Measurements from ENCODE around the gene BUB1B.

DNA sequence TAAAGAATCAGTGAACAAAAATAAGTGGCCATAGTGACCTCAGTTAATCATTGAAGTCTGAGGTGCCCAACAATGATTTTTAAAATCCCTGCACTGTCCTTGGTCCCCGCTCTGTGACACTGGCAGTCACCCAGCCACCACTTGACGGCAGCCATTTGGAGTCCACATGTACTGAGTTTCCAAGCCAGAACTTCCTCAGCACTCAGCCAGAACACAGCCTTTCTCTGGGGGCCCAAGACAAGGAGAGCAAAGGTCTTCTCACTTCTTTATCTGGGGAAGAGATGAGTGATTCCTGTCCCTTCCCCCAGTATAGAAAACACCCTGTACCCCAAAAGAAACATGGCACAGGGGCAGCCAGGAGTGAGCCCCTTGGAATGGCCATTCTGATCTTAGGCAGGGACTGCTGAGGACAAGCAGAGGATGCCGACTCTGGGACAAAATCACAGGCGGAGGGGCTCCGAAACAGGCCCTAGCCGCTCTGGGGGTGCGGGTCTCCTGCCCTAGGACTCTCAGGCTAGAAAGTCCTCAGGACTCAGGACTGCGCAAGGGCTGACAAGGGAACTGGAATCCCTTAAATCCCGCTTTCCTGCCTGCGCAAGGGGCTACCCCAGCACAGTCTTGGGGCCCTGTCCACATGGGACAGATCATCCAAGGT, 90.7 kb downstream of the BUB1B start:
- no peak for TF ChIP-seq CTCF (IDR thresholded peaks at IDR 0.05)
- no peak for TF ChIP-seq POLR2A (IDR thresholded peaks at IDR 0.05)
- no peak for TF ChIP-seq POLR2AphosphoS5 (IDR thresholded peaks at IDR 0.05)
